ENCODE measurements around the gene CA5A.

DNA sequence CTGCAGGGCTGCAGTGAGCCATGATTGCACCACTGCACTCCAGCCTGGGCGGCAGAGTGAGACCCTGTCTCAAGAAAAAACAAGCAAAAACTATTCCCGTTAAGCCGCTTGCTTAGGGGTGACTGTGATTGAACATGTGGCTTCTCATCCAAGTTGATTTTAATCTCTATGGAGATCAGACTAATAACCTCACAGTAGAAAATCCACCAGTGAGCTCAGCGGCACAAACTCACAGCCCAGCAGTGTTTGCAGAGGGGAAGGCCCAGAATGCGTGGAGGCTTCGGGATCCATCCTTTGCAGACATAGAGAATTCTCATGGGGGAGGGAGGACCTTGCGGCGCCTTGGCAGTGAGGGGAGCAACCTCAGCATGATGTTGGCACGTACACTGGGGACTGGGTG, 22.3 kb upstream of the CA5A start:
- TF ChIP-seq POLR2A (IDR thresholded peaks at IDR 0.05) = no peak
- TF ChIP-seq, protein P1, sequence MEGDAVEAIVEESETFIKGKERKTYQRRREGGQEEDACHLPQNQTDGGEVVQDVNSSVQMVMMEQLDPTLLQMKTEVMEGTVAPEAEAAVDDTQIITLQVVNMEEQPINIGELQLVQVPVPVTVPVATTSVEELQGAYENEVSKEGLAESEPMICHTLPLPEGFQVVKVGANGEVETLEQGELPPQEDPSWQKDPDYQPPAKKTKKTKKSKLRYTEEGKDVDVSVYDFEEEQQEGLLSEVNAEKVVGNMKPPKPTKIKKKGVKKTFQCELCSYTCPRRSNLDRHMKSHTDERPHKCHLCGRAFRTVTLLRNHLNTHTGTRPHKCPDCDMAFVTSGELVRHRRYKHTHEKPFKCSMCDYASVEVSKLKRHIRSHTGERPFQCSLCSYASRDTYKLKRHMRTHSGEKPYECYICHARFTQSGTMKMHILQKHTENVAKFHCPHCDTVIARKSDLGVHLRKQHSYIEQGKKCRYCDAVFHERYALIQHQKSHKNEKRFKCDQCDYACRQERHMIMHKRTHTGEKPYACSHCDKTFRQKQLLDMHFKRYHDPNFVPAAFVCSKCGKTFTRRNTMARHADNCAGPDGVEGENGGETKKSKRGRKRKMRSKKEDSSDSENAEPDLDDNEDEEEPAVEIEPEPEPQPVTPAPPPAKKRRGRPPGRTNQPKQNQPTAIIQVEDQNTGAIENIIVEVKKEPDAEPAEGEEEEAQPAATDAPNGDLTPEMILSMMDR (IDR thresholded peaks at IDR 0.05) = no peak
- TF ChIP-seq POLR2AphosphoS5 (IDR thresholded peaks at IDR 0.05) = no peak

Data from sigmoid colon (tissue), 4 donors.